Inflammatory macrophage treated with lipopolysaccharide for 4 hours (primary cell): ENCODE measurements around the gene IVNS1ABP.

Experiments used
- DNase-seq: peaks from one replicate; pipeline ENCODE4 v3.0.0-alpha.2; 2020

IVNS1ABP gene

DNA sequence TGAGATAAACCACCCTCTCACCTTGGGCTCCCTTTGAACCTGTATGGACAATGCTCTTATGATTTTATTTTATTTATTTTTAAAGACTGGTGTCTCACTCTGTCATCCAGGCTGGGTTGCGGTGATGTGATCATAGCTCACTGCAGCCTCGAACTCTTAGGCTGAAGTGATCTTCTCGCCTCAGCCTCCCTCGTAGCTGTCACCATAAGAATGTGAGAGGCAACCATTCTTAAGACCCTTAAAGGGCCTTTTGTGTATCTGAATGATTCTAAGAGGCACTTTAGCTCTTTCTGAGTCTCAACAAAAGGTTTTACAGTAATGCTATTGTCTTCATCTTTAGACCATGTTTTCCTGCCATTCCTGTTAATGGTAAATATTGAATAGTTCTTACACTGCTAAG, 67.0 kb downstream of the IVNS1ABP start:
- DNase-seq: no peak

DNA sequence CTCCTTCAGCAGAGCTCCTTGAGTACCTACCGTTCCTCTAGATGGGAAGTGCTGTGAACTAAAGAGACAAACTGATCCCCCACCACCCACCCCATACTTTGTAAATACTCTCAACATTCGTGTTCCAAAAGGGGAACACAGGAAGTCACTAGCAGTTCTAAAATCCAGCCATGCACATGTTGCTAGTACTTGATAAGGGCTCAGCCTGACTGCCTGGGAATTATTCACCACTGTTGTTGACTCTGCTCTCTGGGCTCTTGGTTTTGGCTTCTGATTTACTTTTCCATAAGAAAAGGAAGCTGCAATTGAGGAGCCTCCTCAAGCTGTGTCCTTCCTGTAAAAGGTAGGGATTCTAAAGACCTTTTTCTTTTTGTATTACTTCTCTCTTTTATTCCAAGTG, 67.5 kb downstream of the IVNS1ABP start:
- no peak for DNase-seq
